ENCODE results near the gene C12orf76.

The C12orf76 gene

GRCh38 chr12:110033888-110034287 lies 14.4 kb downstream of the C12orf76 start:
- DNase-seq (ENCODE audit: low read depth): no peak
- no peak overlapping the region for H3K4me3 ChIP-seq (ENCODE audit: low read length)
- TF ChIP-seq, protein P1, sequence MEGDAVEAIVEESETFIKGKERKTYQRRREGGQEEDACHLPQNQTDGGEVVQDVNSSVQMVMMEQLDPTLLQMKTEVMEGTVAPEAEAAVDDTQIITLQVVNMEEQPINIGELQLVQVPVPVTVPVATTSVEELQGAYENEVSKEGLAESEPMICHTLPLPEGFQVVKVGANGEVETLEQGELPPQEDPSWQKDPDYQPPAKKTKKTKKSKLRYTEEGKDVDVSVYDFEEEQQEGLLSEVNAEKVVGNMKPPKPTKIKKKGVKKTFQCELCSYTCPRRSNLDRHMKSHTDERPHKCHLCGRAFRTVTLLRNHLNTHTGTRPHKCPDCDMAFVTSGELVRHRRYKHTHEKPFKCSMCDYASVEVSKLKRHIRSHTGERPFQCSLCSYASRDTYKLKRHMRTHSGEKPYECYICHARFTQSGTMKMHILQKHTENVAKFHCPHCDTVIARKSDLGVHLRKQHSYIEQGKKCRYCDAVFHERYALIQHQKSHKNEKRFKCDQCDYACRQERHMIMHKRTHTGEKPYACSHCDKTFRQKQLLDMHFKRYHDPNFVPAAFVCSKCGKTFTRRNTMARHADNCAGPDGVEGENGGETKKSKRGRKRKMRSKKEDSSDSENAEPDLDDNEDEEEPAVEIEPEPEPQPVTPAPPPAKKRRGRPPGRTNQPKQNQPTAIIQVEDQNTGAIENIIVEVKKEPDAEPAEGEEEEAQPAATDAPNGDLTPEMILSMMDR (conservative IDR thresholded peaks at IDR 0.05; ENCODE audit: low read length): no peak

DNA sequence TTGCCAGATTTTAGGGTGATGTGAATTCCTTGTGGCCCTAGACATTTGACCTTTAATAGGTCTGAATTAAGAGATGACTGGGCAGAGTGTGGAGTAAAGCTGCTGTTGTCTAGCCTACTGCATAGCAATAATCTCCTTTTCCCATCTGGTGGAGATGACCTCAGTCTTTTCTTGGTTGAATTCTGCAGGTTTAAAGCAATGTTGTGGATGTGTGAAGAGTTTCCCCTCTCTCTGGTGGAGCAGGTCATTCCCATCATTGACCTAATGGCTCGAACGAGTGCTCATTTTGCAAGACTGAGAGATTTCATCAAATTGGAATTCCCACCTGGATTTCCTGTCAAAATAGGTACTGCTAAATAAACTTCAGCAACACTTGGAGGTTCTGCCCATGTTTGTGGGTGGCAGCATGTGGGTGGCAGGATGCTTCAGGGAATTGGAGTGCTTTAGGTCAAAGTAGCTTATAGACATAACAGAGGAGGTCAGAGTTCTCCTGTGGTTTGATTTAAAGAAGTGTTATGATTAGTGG lies 19.0 kb downstream of the C12orf76 start:
- TF ChIP-seq, protein P1 (conservative IDR thresholded peaks at IDR 0.05; ENCODE audit: low read length): no peak
- no peak for DNase-seq (ENCODE audit: low read depth)
- no peak overlapping the region for H3K4me3 ChIP-seq (ENCODE audit: low read length)

DNA sequence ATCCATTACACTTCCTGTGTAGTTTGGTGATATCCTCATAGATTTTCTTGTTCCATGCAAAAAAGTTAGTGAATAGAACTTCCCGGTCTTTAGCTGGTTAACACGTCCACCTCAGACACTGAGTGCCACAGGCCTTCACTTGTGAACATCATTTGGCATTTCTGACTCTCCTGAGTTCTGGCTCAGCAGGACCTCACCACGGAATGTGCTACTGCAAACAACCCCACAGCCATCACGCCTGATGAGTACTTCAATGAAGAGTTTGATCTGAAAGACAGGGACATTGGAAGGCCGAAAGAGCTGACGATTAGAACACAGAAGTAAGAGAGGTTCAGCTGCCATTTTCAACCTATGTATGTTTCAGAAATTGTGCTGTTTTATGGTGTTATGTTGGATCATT lies 20.0 kb downstream of the C12orf76 start:
- H3K4me3 ChIP-seq (ENCODE audit: low read length): no peak overlapping the region
- TF ChIP-seq, protein P1 (conservative IDR thresholded peaks at IDR 0.05; ENCODE audit: low read length): no peak
- no peak for DNase-seq (ENCODE audit: low read depth)

GRCh38 chr12:110024051-110024450 lies 24.3 kb downstream of the C12orf76 start:
- TF ChIP-seq, protein P1 (conservative IDR thresholded peaks at IDR 0.05; ENCODE audit: low read length): no peak
- no peak overlapping the region for H3K4me3 ChIP-seq (ENCODE audit: low read length)
- DNase-seq (ENCODE audit: low read depth): no peak

GRCh38 chr12:110023059-110023980 lies 25.0 kb downstream of the C12orf76 start:
- peak; percentile 96 for DNase-seq (ENCODE audit: low read depth)

DNA sequence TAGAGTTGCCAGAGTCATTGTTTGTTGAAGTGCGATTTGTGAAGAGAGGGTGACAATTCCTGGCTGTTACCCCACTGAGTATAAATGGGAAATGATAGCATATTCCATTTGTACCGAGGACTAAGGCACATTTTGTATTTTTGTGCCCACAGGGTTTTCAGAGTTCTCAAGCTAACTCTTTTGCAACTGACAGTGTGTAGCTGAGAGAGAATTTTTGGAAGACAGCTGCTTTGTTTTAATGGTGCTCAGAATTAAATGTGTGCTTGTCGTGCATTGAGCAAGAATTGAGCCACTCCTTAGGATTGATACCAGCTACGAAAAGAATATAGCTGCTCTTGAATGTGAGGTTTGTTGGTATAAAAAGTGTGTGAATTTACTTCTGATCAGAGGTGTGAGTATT lies 27.4 kb downstream of the C12orf76 start:
- H3K4me3 ChIP-seq (ENCODE audit: low read length): no peak overlapping the region
- no peak for DNase-seq (ENCODE audit: low read depth)
- TF ChIP-seq, protein P1 (conservative IDR thresholded peaks at IDR 0.05; ENCODE audit: low read length): no peak

More at GRCh38 chr12:110023059-110023980, 25.0 kb downstream of the C12orf76 start:
- H3K4me3 ChIP-seq (ENCODE audit: low read length): no peak overlapping the region
- TF ChIP-seq, protein P1 (conservative IDR thresholded peaks at IDR 0.05; ENCODE audit: low read length): peak; percentile 5

DNA sequence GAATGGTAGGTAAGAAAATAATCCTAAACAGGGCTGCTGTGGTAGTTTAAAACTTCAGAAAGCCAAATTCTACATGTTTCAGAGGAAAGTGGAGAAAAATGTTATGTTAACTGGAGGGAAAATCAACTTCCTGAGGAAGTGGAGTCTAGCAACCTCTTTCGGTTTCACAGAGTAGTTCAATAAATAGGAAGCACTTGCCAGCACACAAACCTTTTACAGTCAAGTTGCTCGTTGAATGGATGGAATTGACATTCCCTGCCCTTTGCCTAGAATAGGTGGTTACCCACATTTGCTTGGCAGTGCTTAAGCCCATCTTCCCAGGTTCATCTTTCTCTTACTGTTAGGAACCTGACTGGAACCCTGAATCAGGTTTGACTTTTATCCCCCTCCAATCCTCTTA lies 33.2 kb downstream of the C12orf76 start:
- TF ChIP-seq, protein P1 (conservative IDR thresholded peaks at IDR 0.05; ENCODE audit: low read length): no peak
- H3K4me3 ChIP-seq (ENCODE audit: low read length): no peak overlapping the region
- no peak for DNase-seq (ENCODE audit: low read depth)

Data from AG10803 (cell line).